CD14-positive monocyte (primary cell): ENCODE data around the gene CNST. TPM values are rescaled to one million over a fixed set of nuclear protein-coding genes. Genes with fewer than 3 reads are reported as not detected.

Source experiments
- DNase-seq, 3 donors: peaks; one replicate each; pipeline ENCODE4 v3.0.0-alpha.2; 2011 to 2022
- H2AFZ ChIP-seq: 2 replicates; pipeline ENCODE4 v1.6.0; 2012; ENCODE audit warnings: mild to moderate bottlenecking, low read depth, low read length, inconsistent platforms; ENCODE audit not compliant: insufficient read depth, poor library complexity, severe bottlenecking
- H3K27ac ChIP-seq, 2 donors: 1 replicate in 1 of 2; 2 replicates in 1 of 2; pipeline ENCODE4 v1.5.1; 2012 to 2013; ENCODE audit warnings: low read length in 2 of 2, control low read depth in 1 of 2, inconsistent platforms in 1 of 2, low read depth in 1 of 2, mild to moderate bottlenecking in 1 of 2
- H3K27me3 ChIP-seq, 2 donors: one replicate each; pipeline versions ENCODE4 v1.6.0 to v1.6.1; 2011 to 2013; ENCODE audit warnings: low read length in 2 of 2; ENCODE audit not compliant: control insufficient read depth in 2 of 2, insufficient read depth in 2 of 2
- H3K36me3 ChIP-seq, 2 donors: replicated peaks in 1 of 2; 1 replicate in 1 of 2; 2 replicates in 1 of 2; pipeline versions ENCODE4 v1.5.1 to v1.6.1; 2012 to 2013; ENCODE audit warnings: low read length in 2 of 2, control low read depth in 1 of 2, inconsistent platforms in 1 of 2, mild to moderate bottlenecking in 1 of 2; ENCODE audit not compliant: insufficient read depth in 2 of 2, control insufficient read depth in 1 of 2
- H3K4me1 ChIP-seq, 2 donors: 1 replicate in 1 of 2; 2 replicates in 1 of 2; pipeline versions ENCODE4 v1.5.1 to v1.6.1; 2012 to 2013; ENCODE audit warnings: low read length in 2 of 2, control low read depth in 1 of 2, inconsistent platforms in 1 of 2, mild to moderate bottlenecking in 1 of 2, moderate library complexity in 1 of 2; ENCODE audit not compliant: insufficient read depth in 2 of 2, control insufficient read depth in 1 of 2
- H3K4me2 ChIP-seq: replicated peaks from 2 replicates; pipeline ENCODE3; 2012; ENCODE audit warnings: low read length, moderate library complexity, mild to moderate bottlenecking; ENCODE audit not compliant: poor library complexity, severe bottlenecking; ENCODE audit errors: extremely low read depth
- H3K4me3 ChIP-seq, 3 experiments: fragments of 200-600 bp in 1 of 3; sonication (generic) in 1 of 3; replicated peaks in 1 of 3; 1 replicate in 2 of 3; 2 replicates in 1 of 3; pipeline ENCODE4 v1.5.1; 2011 to 2013; ENCODE audit warnings: low read length in 3 of 3, mild to moderate bottlenecking in 3 of 3, control low read depth in 2 of 3, low read depth in 2 of 3, inconsistent platforms in 1 of 3, moderate library complexity in 1 of 3
- H3K79me2 ChIP-seq: 2 replicates; pipeline ENCODE4 v1.6.0; 2012; ENCODE audit warnings: mild to moderate bottlenecking, control low read depth, inconsistent platforms, low read length, moderate library complexity; ENCODE audit not compliant: insufficient read depth
- H3K9ac ChIP-seq: 2 replicates; pipeline ENCODE4 v1.6.0; 2017; ENCODE audit warnings: low read length, mild to moderate bottlenecking; ENCODE audit not compliant: insufficient read depth, poor library complexity, severe bottlenecking
- H3K9me3 ChIP-seq, 2 donors: replicated peaks in 1 of 2; 1 replicate in 1 of 2; 2 replicates in 1 of 2; pipeline versions ENCODE4 v1.5.1 to v1.6.1; 2012 to 2013; ENCODE audit warnings: low read length in 2 of 2, control low read depth in 1 of 2; ENCODE audit not compliant: control insufficient read depth in 1 of 2, insufficient read depth in 1 of 2
- H4K20me1 ChIP-seq: 2 replicates; pipeline ENCODE4 v1.6.0; 2012; ENCODE audit warnings: mild to moderate bottlenecking, low read length, control low read depth, moderate library complexity; ENCODE audit not compliant: insufficient read depth
- H3K27ac Mint-ChIP-seq, 7 donors: one replicate each; pipeline ENCODE4 v1.8.0; 2020; ENCODE audit warnings: mild to moderate bottlenecking in 7 of 7, mixed read lengths in 7 of 7, moderate library complexity in 6 of 7, inconsistent platforms in 2 of 7
- H3K27me3 Mint-ChIP-seq, 3 donors: one replicate each; pipeline ENCODE4 v1.8.0; 2021 to 2022; ENCODE audit warnings: low read depth in 3 of 3, mild to moderate bottlenecking in 3 of 3, mixed read lengths in 3 of 3, moderate library complexity in 3 of 3, inconsistent platforms in 1 of 3
- H3K36me3 Mint-ChIP-seq, 2 donors: one replicate each; pipeline ENCODE4 v1.8.0; 2020; ENCODE audit warnings: mixed read lengths in 2 of 2, inconsistent platforms in 1 of 2, mild to moderate bottlenecking in 1 of 2
- H3K4me1 Mint-ChIP-seq: one replicate; pipeline ENCODE4 v1.8.0; 2020; ENCODE audit warnings: mild to moderate bottlenecking, mixed read lengths
- H3K4me3 Mint-ChIP-seq, 2 donors: one replicate each; pipeline ENCODE4 v1.8.0; 2020; ENCODE audit warnings: mild to moderate bottlenecking in 2 of 2, mixed read lengths in 2 of 2, moderate library complexity in 1 of 2
- H3K9me3 Mint-ChIP-seq, 7 donors: one replicate each; pipeline ENCODE4 v1.8.0; 2020 to 2022; ENCODE audit warnings: mixed read lengths in 7 of 7, mild to moderate bottlenecking in 6 of 7, moderate library complexity in 6 of 7, inconsistent platforms in 2 of 7
- CTCF ChIP-seq: fragments of 200-600 bp; IDR thresholded peaks from one replicate; pipeline ENCODE4 v1.8.0; 2022; ENCODE audit warnings: antibody characterized with exemption, mild to moderate bottlenecking
- whole genome bisulfite sequencing: methylation state at CpG from one replicate; pipeline ENCODE4 v1.1.5; 2013; ENCODE audit warnings: missing lambda C conversion rate; ENCODE audit not compliant: insufficient coverage; 5-methylcytosine and 5-hydroxymethylcytosine counted together
- intact Hi-C, 2 donors: fragments of 100-400 bp; cut with micrococcal nuclease; formaldehyde crosslinking; loops; one replicate each; pipeline versions ENCODE4 v1.15.0 to v1.15.1; 2023
- polyA plus RNA-seq, 3 donors: library from polyadenylated mRNA; depleted of rRNA in 1 of 3; unstranded in 2 of 3; stranded (reverse) in 1 of 3; fragments of 300-500 nt in 2 of 3; fragments of >200 nt in 1 of 3; fragmentation: Illumina TruSeq in 2 of 3; gene quantifications; 1 replicate in 2 of 3; 2 replicates in 1 of 3; pipeline ENCODE4 v1.2.3, GENCODE V29; 2012 to 2021

The CNST gene
- polyA plus RNA-seq, 3 donors: 11.0 to 14.1 (median 13.7) TPM

GRCh38 chr1:246680696-246681130, 114.5 kb downstream of the CNST start:
- H3K4me3 ChIP-seq: no peak overlapping the region
- WGBS: 92% methylated on average over 4 of the region's 10 CpGs

More at GRCh38 chr1:246680696-246681130, 114.5 kb downstream of the CNST start:
- Mint-ChIP-seq H3K4me3 (no peak overlapping the region), H3K27ac (no peak overlapping the region), H3K4me1 (peaks cover 3% of the 10 kb centered on the region), H3K9me3 (peaks cover 0 to 4% (median 0%) of the 10 kb centered on the region in 7 donors), H3K27me3 (peaks cover 0 to 3% (median 0%) of the 10 kb centered on the region in 3 donors), H3K36me3 (no peaks in the 10 kb centered on the region)
- Histone ChIP-seq H3K79me2 (no peaks in the 10 kb centered on the region), H3K27ac (no peak overlapping the region), H3K27me3 (no peaks in the 10 kb centered on the region), H4K20me1 (no peaks in the 10 kb centered on the region), H2AFZ (no peak overlapping the region), H3K36me3 (no peaks in the 10 kb centered on the region), H3K9me3 (no peaks in the 10 kb centered on the region), H3K4me2 (no peak overlapping the region), H3K4me1 (no peaks in the 10 kb centered on the region), H3K9ac (no peak overlapping the region)
- intact Hi-C loops: loop anchor here in 1 of 2 donors (10.0 kb wide), 1 partner anchor 176 kb away; the partner anchor contains the start of gene SMYD3
- TF ChIP-seq CTCF: no peak
- DNase-seq: no peak
